KMS-11 (cell line): ENCODE results near the gene CDH11.

Source experiments
- H2AFZ ChIP-seq: fragments of 200-600 bp; sonication (generic); 2 replicates; pipeline ENCODE4 v1.6.1; 2016; ENCODE audit warnings: antibody characterized with exemption, mixed run types, low read depth
- H3K27ac ChIP-seq: fragments of 200-600 bp; sonication (generic); 2 replicates; pipeline ENCODE4 v1.6.1; 2016; ENCODE audit warnings: mild to moderate bottlenecking, mixed run types
- H3K27me3 ChIP-seq: fragments of 200-600 bp; sonication (generic); 2 replicates; pipeline ENCODE4 v1.6.1; 2017; ENCODE audit warnings: mild to moderate bottlenecking, low read depth, mixed run types, moderate library complexity; ENCODE audit not compliant: insufficient read depth
- H3K36me3 ChIP-seq: fragments of 200-600 bp; sonication (generic); 2 replicates; pipeline ENCODE4 v1.6.1; 2017; ENCODE audit warnings: mild to moderate bottlenecking, mixed run types; ENCODE audit not compliant: insufficient read depth
- H3K4me1 ChIP-seq: fragments of 200-600 bp; sonication (generic); 2 replicates; pipeline ENCODE4 v1.6.1; 2016; ENCODE audit warnings: mild to moderate bottlenecking, low read depth, mixed run types; ENCODE audit not compliant: poor library complexity, severe bottlenecking
- H3K4me2 ChIP-seq: fragments of 200-600 bp; sonication (generic); 2 replicates; pipeline ENCODE4 v1.7.0; 2016; ENCODE audit warnings: mild to moderate bottlenecking, mixed run types
- H3K4me3 ChIP-seq: fragments of 200-600 bp; sonication (generic); IDR thresholded peaks from 2 replicates; pipeline ENCODE4 v1.6.1; 2017; ENCODE audit warnings: low read depth, low read length, mixed read lengths; ENCODE audit not compliant: insufficient read depth
- H3K79me2 ChIP-seq: fragments of 200-600 bp; sonication (generic); 2 replicates; pipeline ENCODE4 v1.6.1; 2016; ENCODE audit warnings: low read depth, mixed run types; ENCODE audit not compliant: insufficient read depth
- H3K9ac ChIP-seq: fragments of 200-600 bp; sonication (generic); 2 replicates; pipeline ENCODE4 v1.6.1; 2016; ENCODE audit warnings: mild to moderate bottlenecking, mixed run types
- H4K20me1 ChIP-seq: fragments of 200-600 bp; sonication (generic); 2 replicates; pipeline ENCODE4 v1.6.1; 2016; ENCODE audit warnings: mild to moderate bottlenecking, mixed run types; ENCODE audit not compliant: insufficient read depth
- CTCF ChIP-seq: fragments of 200-600 bp; sonication (generic); conservative IDR thresholded peaks from 2 replicates; pipeline ENCODE4 v1.6.1; 2017; ENCODE audit warnings: low read depth, mild to moderate bottlenecking, antibody characterized with exemption, low read length, moderate library complexity, mixed read lengths

The CDH11 gene

DNA sequence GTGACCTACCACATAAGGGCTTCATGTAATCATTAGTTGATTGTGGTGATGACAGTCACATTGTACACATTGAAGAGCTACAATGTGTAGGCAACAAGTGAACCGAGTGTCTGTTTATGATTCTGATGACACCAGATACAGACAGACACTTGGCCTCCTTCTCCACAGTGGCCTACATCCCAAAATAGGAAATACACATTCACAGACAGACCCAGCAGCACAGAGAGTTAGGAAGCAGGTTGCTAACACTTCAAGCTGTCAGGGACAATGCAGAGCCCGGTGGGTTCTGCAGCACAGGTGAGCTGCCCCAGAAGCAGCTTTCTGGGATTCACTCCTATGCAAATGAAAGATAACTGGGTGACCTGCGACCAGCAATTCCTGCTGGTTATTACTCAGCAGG lies 72.2 kb downstream of the CDH11 start:
- H3K4me1 ChIP-seq: no peaks in the 10 kb centered on the region
- no peaks in the 10 kb centered on the region for H3K36me3 ChIP-seq
- H3K27me3 ChIP-seq: no peaks in the 10 kb centered on the region
- no peak overlapping the region for H3K27ac ChIP-seq
- H3K9ac ChIP-seq: no peak overlapping the region
- no peak overlapping the region for H3K4me2 ChIP-seq
- H2AFZ ChIP-seq: no peak overlapping the region
- no peak overlapping the region for H3K4me3 ChIP-seq
- H3K79me2 ChIP-seq: no peaks in the 10 kb centered on the region
- TF ChIP-seq CTCF: no peak
- no peaks in the 10 kb centered on the region for H4K20me1 ChIP-seq

DNA sequence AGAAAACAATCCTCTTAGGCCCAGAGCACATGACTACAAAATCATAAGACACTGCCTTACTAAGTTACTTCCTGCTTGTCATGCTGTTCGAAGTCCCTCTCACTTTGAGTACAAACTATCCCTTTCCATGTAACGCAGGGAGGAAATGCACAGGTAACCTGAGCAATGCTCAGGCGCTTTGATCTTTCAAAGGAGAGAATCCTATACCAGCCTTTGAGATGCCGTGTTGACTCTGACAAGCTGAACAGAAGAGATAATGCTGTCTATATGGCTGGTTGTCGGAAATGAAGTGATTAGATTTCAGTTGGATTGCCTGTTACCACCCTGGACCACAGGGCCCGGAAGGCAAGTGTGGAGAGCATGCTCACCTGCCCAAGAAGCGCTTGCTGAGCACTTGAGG lies 75.9 kb downstream of the CDH11 start:
- no peaks in the 10 kb centered on the region for H4K20me1 ChIP-seq

DNA sequence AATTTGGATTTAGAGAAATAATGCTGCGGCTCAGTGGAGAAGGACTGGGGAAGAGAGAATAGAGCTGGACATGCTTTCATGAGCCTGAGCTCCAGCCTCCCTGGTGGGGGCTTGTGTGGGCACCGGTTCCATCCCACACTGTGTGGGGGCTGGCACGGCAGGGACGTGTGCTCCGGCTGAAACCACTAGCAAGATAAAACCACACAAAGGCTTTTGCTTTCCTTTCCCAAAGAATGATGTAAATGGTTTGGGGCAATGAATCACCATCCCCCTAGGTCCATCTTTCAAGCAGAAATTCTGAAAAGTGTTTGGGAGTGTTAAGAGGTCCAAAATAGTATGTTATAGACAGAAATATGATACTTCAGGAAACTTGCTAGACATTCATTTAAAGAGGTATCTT lies 77.0 kb downstream of the CDH11 start:
- no peaks in the 10 kb centered on the region for H3K79me2 ChIP-seq
- no peak for TF ChIP-seq CTCF
- no peak overlapping the region for H3K4me3 ChIP-seq
- no peaks in the 10 kb centered on the region for H4K20me1 ChIP-seq
- H3K4me1 ChIP-seq: no peaks in the 10 kb centered on the region
- no peak overlapping the region for H3K9ac ChIP-seq
- no peaks in the 10 kb centered on the region for H3K36me3 ChIP-seq
- H2AFZ ChIP-seq: no peak overlapping the region
- H3K4me2 ChIP-seq: no peak overlapping the region
- H3K27ac ChIP-seq: no peak overlapping the region
- H3K27me3 ChIP-seq: no peaks in the 10 kb centered on the region

More for the DNA sequence above, 75.9 kb downstream of the CDH11 start:
- Histone ChIP-seq H3K4me1 (no peaks in the 10 kb centered on the region), H3K79me2 (no peaks in the 10 kb centered on the region), H3K27ac (no peak overlapping the region), H2AFZ (no peak overlapping the region), H3K4me3 (no peak overlapping the region), H3K27me3 (no peaks in the 10 kb centered on the region), H3K9ac (no peak overlapping the region), H3K4me2 (no peak overlapping the region), H3K36me3 (no peaks in the 10 kb centered on the region)
- TF ChIP-seq CTCF: no peak

DNA sequence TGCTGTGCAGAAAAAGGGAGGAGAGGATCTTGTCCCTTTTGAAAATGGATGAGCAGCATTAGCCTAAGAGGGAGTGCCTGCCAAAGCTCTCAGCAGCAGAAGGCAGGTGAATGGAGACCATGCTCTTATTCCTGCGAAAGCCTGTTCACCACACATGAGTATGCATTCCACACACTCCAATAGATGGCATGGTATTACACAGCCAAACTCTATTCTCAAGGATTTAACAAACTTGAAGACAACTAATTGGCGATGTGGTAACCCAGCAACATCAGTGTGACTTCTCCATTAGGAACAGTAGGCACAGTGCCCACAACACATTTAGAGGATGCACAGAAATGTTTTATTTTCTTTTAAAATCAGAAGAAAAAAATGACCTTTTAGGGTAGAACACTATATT lies 77.8 kb downstream of the CDH11 start:
- H3K4me1 ChIP-seq: no peaks in the 10 kb centered on the region
- H3K9ac ChIP-seq: no peak overlapping the region
- H3K4me2 ChIP-seq: no peak overlapping the region
- no peak overlapping the region for H2AFZ ChIP-seq
- no peak overlapping the region for H3K27ac ChIP-seq
- no peaks in the 10 kb centered on the region for H3K36me3 ChIP-seq
- TF ChIP-seq CTCF: no peak
- H3K4me3 ChIP-seq: no peak overlapping the region
- H3K79me2 ChIP-seq: no peaks in the 10 kb centered on the region
- no peaks in the 10 kb centered on the region for H4K20me1 ChIP-seq
- H3K27me3 ChIP-seq: no peaks in the 10 kb centered on the region
